ENCODE measurements around the gene COL2A1.
A peak's percentile ranks its signal among the peaks of the same experiment; 100 is the strongest.

The COL2A1 gene

GRCh38 chr12:47945341-47945728, 58.9 kb downstream of the COL2A1 start:
- DNase-seq (ENCODE audit: low read depth in 2 of 2) = no peak

GRCh38 chr12:47944685-47945340, 59.5 kb downstream of the COL2A1 start:
- no peak for DNase-seq (ENCODE audit: low read depth in 2 of 2)

- no peak for DNase-seq (ENCODE audit: low read depth in 2 of 2)
These were observed 60.5 kb downstream of the COL2A1 start for GRCh38 chr12:47943623-47944340.

GRCh38 chr12:47942614-47943225, 61.6 kb downstream of the COL2A1 start:
- no peak for DNase-seq (ENCODE audit: low read depth in 2 of 2)

GRCh38 chr12:47941871-47942613, 62.2 kb downstream of the COL2A1 start:
- peak in 1 of 2 donors; percentile 21 for DNase-seq (ENCODE audit: low read depth in 2 of 2)

- no peak for DNase-seq (ENCODE audit: low read depth in 2 of 2)
These were observed 62.8 kb downstream of the COL2A1 start for GRCh38 chr12:47941475-47941780.

GRCh38 chr12:47940773-47941474, 63.4 kb downstream of the COL2A1 start:
- no peak for DNase-seq (ENCODE audit: low read depth in 2 of 2)

GRCh38 chr12:47939009-47939601, 65.2 kb downstream of the COL2A1 start:
- DNase-seq (ENCODE audit: low read depth in 2 of 2) = no peak

GRCh38 chr12:47938594-47938993, 65.7 kb downstream of the COL2A1 start:
- no peak for DNase-seq (ENCODE audit: low read depth in 2 of 2)

- DNase-seq (ENCODE audit: low read depth in 2 of 2) = no peak
These were observed 66.2 kb downstream of the COL2A1 start for GRCh38 chr12:47938093-47938492.

GRCh38 chr12:47935184-47935583, 69.1 kb downstream of the COL2A1 start:
- no peak for DNase-seq (ENCODE audit: low read depth in 2 of 2)

GRCh38 chr12:47931187-47931586, 73.1 kb downstream of the COL2A1 start:
- no peak for DNase-seq (ENCODE audit: low read depth in 2 of 2)

GRCh38 chr12:47930634-47931033, 73.6 kb downstream of the COL2A1 start:
- DNase-seq (ENCODE audit: low read depth in 2 of 2) = no peak

GRCh38 chr12:47927346-47927745, 76.9 kb downstream of the COL2A1 start:
- DNase-seq (ENCODE audit: low read depth in 2 of 2) = no peak

All from stimulated activated CD8-positive, alpha-beta memory T cell treated with anti-CD3 and anti-CD28 coated beads, Interleukin-15, amount 100 ng/mL, for 48 hours (primary cell).